ENCODE data around the gene MACROH2A1. TPM values are rescaled to one million over a fixed set of nuclear protein-coding genes. Genes with fewer than 3 reads are reported as not detected.

Gene MACROH2A1
- total RNA-seq, 4 donors from 2014 or later, result 182 to 443 (median 319) TPM

- ATAC-seq (ENCODE audit: low FRiP score) (peak; percentile 67), DNase-seq (ENCODE audit: low spot score) (no peak)
- no peak for TF ChIP-seq CTCF (IDR thresholded peaks at IDR 0.05)
Observed at GRCh38 chr5:135348918-135349317, 50.1 kb downstream of the MACROH2A1 start.

GRCh38 chr5:135347392-135347791, 51.6 kb downstream of the MACROH2A1 start:
- DNase-seq (ENCODE audit: low spot score), result no peak
- no peak for ATAC-seq (ENCODE audit: low FRiP score)
- no peak for TF ChIP-seq CTCF (IDR thresholded peaks at IDR 0.05)

- TF ChIP-seq CTCF (IDR thresholded peaks at IDR 0.05), result no peak
- ATAC-seq (ENCODE audit: low FRiP score) (no peak), DNase-seq (ENCODE audit: low spot score) (no peak)
Observed at GRCh38 chr5:135345956-135346731, 52.9 kb downstream of the MACROH2A1 start.

DNA sequence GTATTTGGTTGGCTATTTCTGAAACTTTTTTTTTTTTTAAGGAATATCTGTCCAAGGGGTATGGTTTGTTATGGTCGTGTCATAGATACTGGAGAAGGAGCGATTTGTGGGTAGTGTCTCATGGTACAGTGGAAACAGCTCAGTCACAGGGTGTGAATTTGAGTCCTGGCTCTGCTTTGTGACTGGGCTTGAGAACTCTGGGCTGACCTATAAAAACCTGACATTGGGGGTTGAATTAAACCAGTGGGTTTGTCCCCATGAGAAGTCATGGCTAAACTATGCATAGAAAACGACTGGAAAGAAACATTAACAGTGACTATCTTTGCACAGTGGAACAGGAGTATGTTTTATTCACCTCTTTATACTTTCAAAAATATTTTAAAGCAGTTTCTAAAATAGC, 54.7 kb downstream of the MACROH2A1 start:
- DNase-seq (ENCODE audit: low spot score) (no peak), ATAC-seq (ENCODE audit: low FRiP score) (no peak)
- TF ChIP-seq CTCF (IDR thresholded peaks at IDR 0.05), result no peak

GRCh38 chr5:135343413-135343812, 55.6 kb downstream of the MACROH2A1 start:
- no peak for TF ChIP-seq CTCF (IDR thresholded peaks at IDR 0.05)
- ATAC-seq (ENCODE audit: low FRiP score), result no peak
- DNase-seq (ENCODE audit: low spot score), result no peak

GRCh38 chr5:135342551-135342875, 56.5 kb downstream of the MACROH2A1 start:
- TF ChIP-seq CTCF (IDR thresholded peaks at IDR 0.05), result no peak
- DNase-seq (ENCODE audit: low spot score) (no peak), ATAC-seq (ENCODE audit: low FRiP score) (no peak)

Measured in omental fat pad (tissue), 4 donors.